Psoas muscle (tissue), 8 donors: ENCODE measurements around the gene SFRP2. TPM values are rescaled to one million over a fixed set of nuclear protein-coding genes. Genes with fewer than 3 reads are reported as not detected.

ENCODE experiments used
- ATAC-seq, 4 donors: fragments of 200-7000 bp; cut with Tn5 transposase; one replicate each; pipeline ENCODE4 v1.9.1; 2020; ENCODE audit warnings: moderate library complexity in 3 of 4, mild to moderate bottlenecking in 2 of 4
- DNase-seq, 2 donors: peaks; one replicate each; pipeline ENCODE4 v3.0.0-alpha.2; 2020
- H3K27ac ChIP-seq: fragments of 200-600 bp; one replicate; pipeline ENCODE4 v1.8.0; 2022
- H3K27me3 ChIP-seq, 3 donors: fragments of 200-600 bp in 1 of 3; one replicate each; pipeline versions ENCODE4 v1.6.1 to v1.8.0; 2013 to 2022; ENCODE audit warnings: low read length in 2 of 3, mild to moderate bottlenecking in 2 of 3, moderate library complexity in 1 of 3; ENCODE audit not compliant: insufficient read depth in 3 of 3
- H3K36me3 ChIP-seq, 2 donors: fragments of 200-600 bp in 1 of 2; one replicate each; pipeline versions ENCODE4 v1.6.1 to v1.8.0; 2013 to 2022; ENCODE audit warnings: low read depth in 1 of 2, mild to moderate bottlenecking in 1 of 2, moderate library complexity in 1 of 2; ENCODE audit not compliant: insufficient read depth in 1 of 2
- H3K4me1 ChIP-seq: fragments of 200-600 bp; one replicate; pipeline ENCODE4 v1.8.0; 2022
- H3K4me3 ChIP-seq: fragments of 200-600 bp; one replicate; pipeline ENCODE4 v1.8.0; 2022; ENCODE audit warnings: mild to moderate bottlenecking
- H3K9me3 ChIP-seq: fragments of 200-600 bp; one replicate; pipeline ENCODE4 v1.8.0; 2022
- CTCF ChIP-seq: fragments of 200-600 bp; IDR thresholded peaks from one replicate; pipeline ENCODE4 v1.8.0; 2022; ENCODE audit warnings: antibody characterized with exemption
- WGBS, 3 donors: extraction: QIAGEN DNeasy Blood & Tissue Kit; methylation state at CpG; one replicate each; pipeline versions ENCODE4 v1.1.6 to v1.1.7; 2013; 5-methylcytosine and 5-hydroxymethylcytosine counted together
- intact Hi-C, 2 donors: fragments of 100-400 bp; cut with DNase I; formaldehyde crosslinking; loops; one replicate each; pipeline versions ENCODE4 v1.11.0 to v1.14.2; 2022
- polyA plus RNA-seq, 3 donors: library from polyadenylated mRNA; stranded (reverse); fragments of 200-250 nt; gene quantifications; one replicate each; pipeline ENCODE4 v1.2.3, GENCODE V29; 2013
- total RNA-seq, 4 donors: library from RNA; stranded (reverse); fragmentation: NEBNext Ultra II Directional in 2 of 4; extraction: Animal tissue kit (Norgen Biotek cat#: 25700) in 2 of 4; gene quantifications; one replicate each; pipeline versions ENCODE4 v1.2.1 to v1.2.4, GENCODE V29; 2021 to 2023
- donor health status: healthy with polysubstance abuse.
- donor health status: DM: no; HTN: no; CAD: no; lungs with moderate emphysema.
- donor health status: Bipolar disorder and iron deficiency.
- donor health status: healthy.
- donor health status: DM: yes; HTN: yes; CAD: no.
- donor health status: DM: no; HTN: no; CAD: no.
- donor health status: DM: no; HTN: no; CAD: no.
- donor health status: DM: yes; HTN: yes; CAD: no.

SFRP2 gene
- total and polyA plus RNA-seq, 7 donors, result 0.25 to 9.5 (median 2.2) TPM

- no peaks in the 10 kb centered on the region for H3K36me3 ChIP-seq
- intact Hi-C loops, result loop anchor here in 1 of 2 donors (10.0 kb wide), 1 partner anchor 113 kb away; no protein-coding TSS in a partner anchor
- TF ChIP-seq CTCF, result no peak
- no peaks in the 10 kb centered on the region for H3K27me3 ChIP-seq
- no peaks in the 10 kb centered on the region for H3K4me1 ChIP-seq
- no peak for ATAC-seq
- 71 to 77% (median 73%) methylated on average over 4 of the region's 4 CpGs for WGBS, 3 donors
- DNase-seq, result no peak
- no peak overlapping the region for H3K27ac ChIP-seq
- no peak overlapping the region for H3K4me3 ChIP-seq
- no peaks in the 10 kb centered on the region for H3K9me3 ChIP-seq
Measured at GRCh38 chr4:153747406-153747955, 41.4 kb downstream of the SFRP2 start.

GRCh38 chr4:153745651-153746050 is 43.2 kb downstream of the SFRP2 start:
- H3K27ac ChIP-seq, result no peak overlapping the region
- DNase-seq (no peak), ATAC-seq (no peak)
- H3K9me3 ChIP-seq, result no peaks in the 10 kb centered on the region
- intact Hi-C loops, result loop anchor here in 1 of 2 donors (10.0 kb wide), 1 partner anchor 111 kb away; no protein-coding TSS in a partner anchor
- H3K36me3 ChIP-seq, result no peaks in the 10 kb centered on the region
- H3K4me1 ChIP-seq, result no peaks in the 10 kb centered on the region
- TF ChIP-seq CTCF, result no peak
- no peak overlapping the region for H3K4me3 ChIP-seq
- peaks cover 0 to 2% (median under 1%) of the 10 kb centered on the region in 3 donors for H3K27me3 ChIP-seq

- no peaks in the 10 kb centered on the region for H3K36me3 ChIP-seq
- no peak for DNase-seq
- H3K4me3 ChIP-seq, result no peak overlapping the region
- intact Hi-C loops, result loop anchor here in 1 of 2 donors (10.0 kb wide), 1 partner anchor 107 kb away; no protein-coding TSS in a partner anchor
- 78 to 85% (median 83%) methylated on average over 2 of the region's 2 CpGs for WGBS, 3 donors
- no peaks in the 10 kb centered on the region for H3K9me3 ChIP-seq
- no peaks in the 10 kb centered on the region for H3K4me1 ChIP-seq
- TF ChIP-seq CTCF, result no peak
- no peak for ATAC-seq
- H3K27ac ChIP-seq, result no peak overlapping the region
- peaks cover 0 to 4% (median 2%) of the 10 kb centered on the region in 3 donors for H3K27me3 ChIP-seq
Measured at GRCh38 chr4:153741541-153741940, 47.3 kb downstream of the SFRP2 start.

- Histone ChIP-seq H3K9me3 (no peaks in the 10 kb centered on the region), H3K4me3 (no peak overlapping the region), H3K27ac (no peak overlapping the region), H3K4me1 (no peaks in the 10 kb centered on the region), H3K36me3 (no peaks in the 10 kb centered on the region), H3K27me3 (peaks cover 0 to 4% (median 0%) of the 10 kb centered on the region in 3 donors)
- TF ChIP-seq CTCF, result no peak
- ATAC-seq (no peak), DNase-seq (no peak)
- intact Hi-C loops, result no loop called here
Measured at GRCh38 chr4:153735906-153736461, 52.9 kb downstream of the SFRP2 start.
